Activated B cell treated with CpG ODN at 0.5 μM for 24 hours (primary cell): ENCODE results near the gene PPP6R3. TPM values are rescaled to one million over a fixed set of nuclear protein-coding genes. Genes with fewer than 3 reads are reported as not detected.

ENCODE experiments used
- ATAC-seq: fragments of 200-7000 bp; cut with Tn5 transposase; one replicate; pipeline ENCODE4 v1.10.0; 2021; ENCODE audit warnings: low read depth, mild to moderate bottlenecking, moderate library complexity
- CTCF ChIA-PET: fragments of 350-600 bp; sonication (Branson Sonifier 250); formaldehyde crosslinking; loops from one replicate; lab custom pipeline; 2021; ENCODE audit warnings: antibody characterized with exemption; lab: Charles Lee
- POLR2A ChIA-PET: fragments of 350-600 bp; sonication (Branson Sonifier 250); formaldehyde crosslinking; loops from one replicate; lab custom pipeline; 2021; ENCODE audit warnings: antibody characterized with exemption; lab: Charles Lee
- DNase-seq: peaks from one replicate; pipeline ENCODE4 v3.0.0; 2022
- H3K27ac Mint-ChIP-seq: one replicate; pipeline ENCODE4 v1.8.0; 2020; ENCODE audit warnings: mixed read lengths
- H3K27me3 Mint-ChIP-seq: one replicate; pipeline ENCODE4 v1.8.0; 2021; ENCODE audit warnings: mixed read lengths
- H3K36me3 Mint-ChIP-seq: one replicate; pipeline ENCODE4 v1.8.0; 2021; ENCODE audit warnings: low read depth, mixed read lengths
- H3K4me1 Mint-ChIP-seq: one replicate; pipeline ENCODE4 v1.8.0; 2021; ENCODE audit warnings: mixed read lengths
- H3K4me3 Mint-ChIP-seq: one replicate; pipeline ENCODE4 v1.8.0; 2020; ENCODE audit warnings: mild to moderate bottlenecking, mixed read lengths
- H3K9me3 Mint-ChIP-seq: one replicate; pipeline ENCODE4 v1.8.0; 2020; ENCODE audit warnings: mixed read lengths
- CTCF ChIP-seq: fragments of 200-600 bp; IDR thresholded peaks from one replicate; pipeline ENCODE4 v1.8.0; 2022; ENCODE audit warnings: antibody characterized with exemption, mild to moderate bottlenecking
- intact Hi-C: fragments of 100-400 bp; cut with micrococcal nuclease; formaldehyde crosslinking; loops from one replicate; pipeline ENCODE4 v1.15.1; 2024
- total RNA-seq: library from RNA; stranded (reverse); gene quantifications from 2 replicates; pipeline ENCODE4 v1.2.3, GENCODE V29; 2022

Gene PPP6R3
- total RNA-seq, 1 donor from 2014 or later = 147 TPM

DNA sequence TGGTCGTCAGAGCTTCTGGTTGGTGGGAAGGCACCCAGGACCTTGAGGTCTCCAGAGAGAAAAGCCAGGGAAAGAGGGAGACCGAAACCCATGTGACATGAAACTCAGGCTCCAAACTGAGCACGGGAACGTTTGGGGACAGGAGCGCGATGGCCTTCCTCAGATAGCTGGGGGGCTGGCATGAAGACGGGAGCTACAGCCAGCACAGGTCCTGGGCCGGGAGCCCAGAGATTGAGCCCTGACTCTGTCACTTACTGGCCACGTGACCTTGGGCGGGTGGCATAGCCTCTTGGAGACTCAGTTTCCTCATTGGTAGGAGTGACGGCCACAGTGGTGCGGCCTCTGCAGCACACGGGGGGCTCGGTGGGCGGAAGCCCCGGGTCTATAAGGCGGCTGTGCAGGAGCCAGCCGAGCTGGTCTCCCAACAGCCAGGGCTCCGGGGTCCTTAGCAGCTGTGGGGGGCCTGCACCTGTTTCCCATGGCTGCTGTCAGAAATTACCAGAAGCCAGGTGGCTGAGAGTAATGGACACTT lies 36.4 kb upstream of the PPP6R3 start:
- no peak for ATAC-seq
- peaks cover 3% of the 10 kb centered on the region for H3K36me3 Mint-ChIP-seq
- no peak overlapping the region for H3K4me3 Mint-ChIP-seq
- intact Hi-C loops = no loop called here
- H3K4me1 Mint-ChIP-seq = no peaks in the 10 kb centered on the region
- H3K9me3 Mint-ChIP-seq = peaks cover 3% of the 10 kb centered on the region
- H3K27ac Mint-ChIP-seq = no peak overlapping the region
- DNase-seq = no peak
- H3K27me3 Mint-ChIP-seq = no peaks in the 10 kb centered on the region
- ChIA-PET POLR2A (no interaction called here), CTCF (no interaction called here)
- TF ChIP-seq CTCF = no peak

GRCh38 chr11:68424981-68425865 lies 35.3 kb upstream of the PPP6R3 start:
- no peak overlapping the region for H3K27ac Mint-ChIP-seq
- DNase-seq = no peak
- ChIA-PET POLR2A (no interaction called here), CTCF (no interaction called here)
- no peak for ATAC-seq
- TF ChIP-seq CTCF = no peak
- no peaks in the 10 kb centered on the region for H3K27me3 Mint-ChIP-seq
- intact Hi-C loops = no loop called here
- H3K4me3 Mint-ChIP-seq = no peak overlapping the region
- peaks cover 9% of the 10 kb centered on the region for H3K36me3 Mint-ChIP-seq
- no peaks in the 10 kb centered on the region for H3K4me1 Mint-ChIP-seq
- H3K9me3 Mint-ChIP-seq = peaks cover 6% of the 10 kb centered on the region

DNA sequence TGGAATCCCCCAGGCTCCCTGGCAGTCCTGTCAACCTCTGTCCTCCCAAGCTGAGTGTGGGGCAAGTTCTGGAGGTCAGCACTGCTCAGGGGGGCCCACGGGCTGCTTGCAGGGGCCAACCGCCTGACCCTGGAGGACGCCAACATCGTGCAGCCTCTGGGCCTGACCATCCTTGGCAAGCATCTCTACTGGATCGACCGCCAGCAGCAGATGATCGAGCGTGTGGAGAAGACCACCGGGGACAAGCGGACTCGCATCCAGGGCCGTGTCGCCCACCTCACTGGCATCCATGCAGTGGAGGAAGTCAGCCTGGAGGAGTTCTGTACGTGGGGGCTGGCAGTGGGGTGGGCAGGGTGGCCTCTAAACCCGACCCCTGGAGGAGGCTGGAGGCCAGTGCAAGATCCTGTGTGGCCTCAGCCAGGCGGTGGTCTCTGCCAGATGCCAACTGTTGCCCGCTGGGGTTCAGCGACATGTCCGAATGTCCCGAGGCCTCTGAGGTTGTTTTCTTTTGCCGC lies 34.6 kb upstream of the PPP6R3 start:
- no peaks in the 10 kb centered on the region for H3K27me3 Mint-ChIP-seq
- H3K36me3 Mint-ChIP-seq = peaks cover 15% of the 10 kb centered on the region
- intact Hi-C loops = no loop called here
- no peak for TF ChIP-seq CTCF
- H3K27ac Mint-ChIP-seq = no peak overlapping the region
- DNase-seq (no peak), ATAC-seq (no peak)
- ChIA-PET POLR2A (no interaction called here), CTCF (no interaction called here)
- H3K4me3 Mint-ChIP-seq = no peak overlapping the region
- peaks cover 6% of the 10 kb centered on the region for H3K9me3 Mint-ChIP-seq
- no peaks in the 10 kb centered on the region for H3K4me1 Mint-ChIP-seq

DNA sequence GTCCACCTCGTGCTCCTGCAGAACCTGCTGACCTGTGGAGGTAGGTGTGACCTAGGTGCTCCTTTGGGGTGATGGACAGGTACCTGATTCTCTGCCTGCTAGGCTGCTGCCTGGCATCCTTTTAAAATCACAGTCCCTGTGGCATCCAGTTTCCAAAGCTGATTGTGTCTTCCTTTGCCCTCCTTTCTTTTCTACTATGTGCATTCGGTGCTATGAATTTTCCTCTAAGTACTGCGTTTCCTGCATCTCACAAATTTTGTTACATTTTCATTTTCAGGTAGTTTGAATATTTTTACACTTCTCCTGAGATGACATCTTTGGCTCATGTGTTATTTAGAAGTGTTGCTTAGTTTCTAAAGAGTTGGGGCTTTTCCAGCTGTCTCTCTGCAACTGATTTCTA lies 30.9 kb upstream of the PPP6R3 start:
- Mint-ChIP-seq H3K27me3 (no peaks in the 10 kb centered on the region), H3K4me3 (no peak overlapping the region), H3K4me1 (no peaks in the 10 kb centered on the region), H3K9me3 (peaks cover 6% of the 10 kb centered on the region), H3K27ac (no peak overlapping the region), H3K36me3 (peaks cover 15% of the 10 kb centered on the region)
- no peak for DNase-seq
- intact Hi-C loops = no loop called here
- TF ChIP-seq CTCF = no peak
- POLR2A ChIA-PET = interaction anchor here (0.6 kb wide), 1 partner anchor 39 kb away, joined by 8 read pairs; no protein-coding TSS in a partner anchor
- ATAC-seq = no peak
- CTCF ChIA-PET = no interaction called here

DNA sequence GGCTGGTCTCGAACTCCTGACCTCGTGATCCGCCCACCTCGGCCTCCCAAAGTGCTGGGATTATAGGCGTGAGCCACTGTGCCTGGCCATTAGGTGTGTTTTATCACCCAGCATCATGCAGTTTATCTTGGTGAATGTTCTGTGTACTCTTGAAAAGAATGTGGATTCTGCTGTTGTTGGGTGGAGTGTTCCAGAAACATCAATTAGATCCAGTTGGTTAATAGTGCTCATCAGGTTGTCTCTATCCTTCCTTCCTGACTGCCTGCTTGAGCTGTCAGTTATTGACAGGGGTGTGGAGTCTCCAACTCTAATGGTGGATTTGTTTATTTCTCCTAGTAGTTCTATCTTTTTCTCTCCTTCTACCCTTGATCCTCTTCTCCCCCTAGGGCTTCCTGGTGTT lies 30.2 kb upstream of the PPP6R3 start:
- ChIA-PET POLR2A (no interaction called here), CTCF (no interaction called here)
- intact Hi-C loops = no loop called here
- Mint-ChIP-seq H3K4me3 (no peak overlapping the region), H3K27ac (no peak overlapping the region), H3K27me3 (no peaks in the 10 kb centered on the region), H3K36me3 (peaks cover 15% of the 10 kb centered on the region), H3K4me1 (no peaks in the 10 kb centered on the region), H3K9me3 (peaks cover 6% of the 10 kb centered on the region)
- TF ChIP-seq CTCF = no peak
- ATAC-seq = no peak
- DNase-seq = no peak
